Neural progenitor cell (in vitro differentiated cells): Measurements from ENCODE around the gene LKAAEAR1. TPM values are rescaled to one million over a fixed set of nuclear protein-coding genes. Genes with fewer than 3 reads are reported as not detected.
"Not testable (repeated sequence)": the region's sequence is repeated elsewhere in the genome, so short reads cannot be mapped to it uniquely, and the experiment has no call there.

Source experiments
- DNase-seq: peaks from one replicate; pipeline ENCODE4 v3.0.0-alpha.2; 2016; ENCODE audit warnings: low spot score
- H2AFZ ChIP-seq: fragments of 200-600 bp; sonication (generic); replicated peaks from 2 replicates; pipeline ENCODE4 v1.6.1; 2016; ENCODE audit warnings: antibody characterized with exemption
- H3F3A ChIP-seq: fragments of 200-600 bp; sonication (generic); 2 replicates; pipeline ENCODE4 v1.6.1; 2016; ENCODE audit warnings: antibody characterized with exemption, low read depth
- H3K27ac ChIP-seq: fragments of 200-600 bp; sonication (generic); 2 replicates; pipeline ENCODE4 v1.5.1; 2016; ENCODE audit warnings: mild to moderate bottlenecking
- H3K27me3 ChIP-seq: fragments of 200-600 bp; sonication (generic); 2 replicates; pipeline ENCODE4 v1.6.1; 2016; ENCODE audit warnings: mild to moderate bottlenecking, moderate library complexity
- H3K36me3 ChIP-seq: fragments of 200-600 bp; sonication (generic); 2 replicates; pipeline ENCODE4 v1.5.1; 2016
- H3K4me1 ChIP-seq: fragments of 200-600 bp; sonication (generic); 2 replicates; pipeline ENCODE4 v1.6.1; 2016; ENCODE audit warnings: mixed run types
- H3K4me2 ChIP-seq: fragments of 200-600 bp; sonication (generic); 2 replicates; pipeline ENCODE4 v1.6.1; 2016
- H3K4me3 ChIP-seq: fragments of 200-600 bp; sonication (generic); 2 replicates; pipeline ENCODE4 v1.5.1; 2016
- H3K79me2 ChIP-seq: fragments of 200-600 bp; sonication (generic); 2 replicates; pipeline ENCODE4 v1.6.1; 2016; ENCODE audit warnings: low read depth
- H3K9ac ChIP-seq: fragments of 200-600 bp; sonication (generic); 2 replicates; pipeline ENCODE4 v1.6.1; 2016
- H3K9me3 ChIP-seq: fragments of 200-600 bp; sonication (generic); 2 replicates; pipeline ENCODE4 v1.5.1; 2016; ENCODE audit warnings: low read depth
- H4K20me1 ChIP-seq: fragments of 200-600 bp; sonication (generic); 2 replicates; pipeline ENCODE4 v1.6.1; 2016; ENCODE audit warnings: low read depth
- H3K27ac Mint-ChIP-seq: 3 replicates; pipeline ENCODE4 v1.8.0; 2021; ENCODE audit warnings: mixed read lengths
- H3K27me3 Mint-ChIP-seq: 2 replicates; pipeline ENCODE4 v1.8.0; 2022; ENCODE audit warnings: low read depth, mild to moderate bottlenecking, inconsistent platforms, moderate library complexity, mixed read lengths; ENCODE audit not compliant: insufficient read depth
- H3K36me3 Mint-ChIP-seq: 3 replicates; pipeline ENCODE4 v1.8.0; 2021; ENCODE audit warnings: mixed read lengths
- H3K4me1 Mint-ChIP-seq: 3 replicates; pipeline ENCODE4 v1.8.0; 2021; ENCODE audit warnings: mixed read lengths
- H3K4me3 Mint-ChIP-seq: 3 replicates; pipeline ENCODE4 v1.8.0; 2021; ENCODE audit warnings: mild to moderate bottlenecking, moderate library complexity, mixed read lengths
- H3K9me3 Mint-ChIP-seq: 3 replicates; pipeline ENCODE4 v1.8.0; 2020; ENCODE audit warnings: mixed read lengths
- CTCF ChIP-seq: fragments of 200-600 bp; sonication (generic); IDR thresholded peaks from 2 replicates; pipeline ENCODE4 v1.5.1; 2017; ENCODE audit warnings: antibody characterized with exemption, mild to moderate bottlenecking
- EZH2 ChIP-seq: fragments of 200-600 bp; sonication (generic); IDR thresholded peaks from 2 replicates; pipeline ENCODE4 v1.6.1; 2017; ENCODE audit warnings: antibody characterized with exemption, mild to moderate bottlenecking, moderate library complexity
- EZH2phosphoT487 ChIP-seq: fragments of 200-600 bp; sonication (generic); IDR thresholded peaks from 2 replicates; pipeline ENCODE4 v1.6.1; 2017; ENCODE audit warnings: antibody characterized with exemption
- total RNA-seq: library from RNA; depleted of rRNA; stranded (reverse); fragments of >200 nt; gene quantifications from 2 replicates; pipeline ENCODE4 v1.2.3, GENCODE V29; 2015; ENCODE audit warnings: low replicate concordance

LKAAEAR1 gene
- total RNA-seq, 1 donor from 2014 or later, result not detected

- H3K79me2 ChIP-seq, result no peaks in the 10 kb centered on the region
- H3K27me3 Mint-ChIP-seq, result peaks cover 8% of the 10 kb centered on the region
- peaks cover 6% of the 10 kb centered on the region for H3F3A ChIP-seq
- no peak overlapping the region for H3K27ac ChIP-seq
- no peak overlapping the region for H3K4me3 Mint-ChIP-seq
- no peak overlapping the region for H3K9ac ChIP-seq
- no peak overlapping the region for H3K4me2 ChIP-seq
- no peak overlapping the region for H3K4me3 ChIP-seq
- H3K36me3 ChIP-seq, result no peaks in the 10 kb centered on the region
- H3K27ac Mint-ChIP-seq, result no peak overlapping the region
- peaks cover 7% of the 10 kb centered on the region for H3K9me3 Mint-ChIP-seq
- no peaks in the 10 kb centered on the region for H3K9me3 ChIP-seq
- H2AFZ ChIP-seq, result no peak overlapping the region
- DNase-seq, result no peak
- H3K27me3 ChIP-seq, result peaks cover 10% of the 10 kb centered on the region
- no peaks in the 10 kb centered on the region for H4K20me1 ChIP-seq
- TF ChIP-seq CTCF (no peak), EZH2phosphoT487 (no peak), EZH2 (no peak)
- H3K36me3 Mint-ChIP-seq, result no peaks in the 10 kb centered on the region
- H3K4me1 ChIP-seq, result no peaks in the 10 kb centered on the region
- peaks cover 6% of the 10 kb centered on the region for H3K4me1 Mint-ChIP-seq
Observed at GRCh38 chr20:64130271-64130670, 46.1 kb upstream of the LKAAEAR1 start.

GRCh38 chr20:64129146-64129782, 45.1 kb upstream of the LKAAEAR1 start:
- Histone ChIP-seq H4K20me1 (no peaks in the 10 kb centered on the region), H3F3A (peaks cover 6% of the 10 kb centered on the region), H3K79me2 (no peaks in the 10 kb centered on the region), H3K9me3 (no peaks in the 10 kb centered on the region), H3K4me1 (no peaks in the 10 kb centered on the region), H3K27ac (no peak overlapping the region), H3K4me3 (no peak overlapping the region), H3K36me3 (no peaks in the 10 kb centered on the region), H3K27me3 (peaks cover 10% of the 10 kb centered on the region), H3K4me2 (no peak overlapping the region), H3K9ac (no peak overlapping the region), H2AFZ (no peak overlapping the region)
- no peak overlapping the region for H3K27ac Mint-ChIP-seq
- peaks cover 7% of the 10 kb centered on the region for H3K27me3 Mint-ChIP-seq
- no peak overlapping the region for H3K4me3 Mint-ChIP-seq
- H3K9me3 Mint-ChIP-seq, result peaks cover 11% of the 10 kb centered on the region
- no peak for DNase-seq
- H3K4me1 Mint-ChIP-seq, result peaks cover 6% of the 10 kb centered on the region
- H3K36me3 Mint-ChIP-seq, result no peaks in the 10 kb centered on the region
- TF ChIP-seq CTCF (no peak), EZH2phosphoT487 (no peak), EZH2 (no peak)

- H3K9me3 ChIP-seq, H3K4me1 Mint-ChIP-seq, H3K36me3 Mint-ChIP-seq, H3K4me2 ChIP-seq, H3F3A ChIP-seq, H4K20me1 ChIP-seq, H3K9me3 Mint-ChIP-seq, H3K27ac ChIP-seq, H3K79me2 ChIP-seq, DNase-seq, H3K9ac ChIP-seq, H3K36me3 ChIP-seq, H2AFZ ChIP-seq, H3K4me3 ChIP-seq, H3K4me1 ChIP-seq, H3K4me3 Mint-ChIP-seq, H3K27ac Mint-ChIP-seq: not testable (repeated sequence)
- peaks cover 37% of the 10 kb centered on the region for H3K27me3 ChIP-seq
- peaks cover 19% of the 10 kb centered on the region for H3K27me3 Mint-ChIP-seq
Observed at GRCh38 chr20:64123517-64123916, 39.3 kb upstream of the LKAAEAR1 start.

- H3K9ac ChIP-seq, H4K20me1 ChIP-seq, H3K4me3 ChIP-seq, H3K4me2 ChIP-seq, H3K9me3 Mint-ChIP-seq, H3F3A ChIP-seq, H3K36me3 Mint-ChIP-seq, H3K36me3 ChIP-seq, H3K9me3 ChIP-seq, H3K27ac ChIP-seq, H3K27ac Mint-ChIP-seq, H3K4me3 Mint-ChIP-seq, H3K79me2 ChIP-seq, DNase-seq, H3K4me1 ChIP-seq, H3K4me1 Mint-ChIP-seq, H2AFZ ChIP-seq: not testable (repeated sequence)
- H3K27me3 ChIP-seq, result peaks cover 32% of the 10 kb centered on the region
- peaks cover 19% of the 10 kb centered on the region for H3K27me3 Mint-ChIP-seq
Observed at GRCh38 chr20:64122927-64123326, 38.7 kb upstream of the LKAAEAR1 start.
